HG03064 (cell line): Measurements from ENCODE around the gene GHDC.
"Not testable (repeated sequence)": the region's sequence is repeated elsewhere in the genome, so short reads cannot be mapped to it uniquely, and the experiment has no call there.

Source experiments
- ATAC-seq: cut with Tn5 transposase; IDR thresholded peaks from one replicate; pipeline ENCODE4 v1.9.1; 2021; ENCODE audit warnings: low read depth; ENCODE audit not compliant: unreplicated experiment

The GHDC gene

DNA sequence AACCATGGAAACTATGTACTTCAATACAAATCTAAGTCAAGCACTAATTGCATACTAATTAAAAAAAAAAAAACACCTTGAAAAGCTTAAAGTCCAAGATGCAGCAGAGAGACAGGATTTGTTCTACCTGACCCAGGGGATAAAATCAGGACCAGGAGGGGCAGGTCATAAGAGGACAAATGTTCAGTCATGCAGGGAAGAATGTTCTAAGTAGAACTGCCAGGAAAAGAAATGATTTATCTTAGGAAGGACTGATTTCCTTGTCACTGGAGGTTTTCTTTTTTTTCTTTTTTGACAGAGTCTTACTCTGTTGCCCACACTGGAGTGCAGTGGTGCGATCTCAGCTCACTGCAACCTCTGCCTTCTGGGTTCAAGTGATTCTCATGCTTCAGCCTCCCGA, 9.1 kb upstream of the GHDC start:
- ATAC-seq: no peak

DNA sequence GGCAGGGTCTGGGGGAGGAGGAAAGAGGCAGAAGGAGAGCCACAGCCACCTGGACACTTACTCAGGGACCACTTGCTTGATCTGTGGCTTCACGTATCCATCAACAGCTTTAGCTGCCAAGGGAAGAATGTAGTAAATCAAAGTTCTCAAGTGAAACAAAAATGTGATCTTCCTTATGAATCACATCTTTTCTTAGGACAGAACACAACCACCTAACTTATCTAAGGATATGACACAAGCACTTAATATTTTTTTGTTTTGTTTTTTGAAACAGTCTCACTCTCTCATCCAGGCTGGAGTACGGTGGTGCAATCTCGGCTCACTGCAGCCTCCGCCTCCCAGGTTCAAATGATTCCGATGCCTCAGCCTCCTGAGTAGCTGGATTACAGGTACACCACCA, 8.4 kb upstream of the GHDC start:
- no peak for ATAC-seq

DNA sequence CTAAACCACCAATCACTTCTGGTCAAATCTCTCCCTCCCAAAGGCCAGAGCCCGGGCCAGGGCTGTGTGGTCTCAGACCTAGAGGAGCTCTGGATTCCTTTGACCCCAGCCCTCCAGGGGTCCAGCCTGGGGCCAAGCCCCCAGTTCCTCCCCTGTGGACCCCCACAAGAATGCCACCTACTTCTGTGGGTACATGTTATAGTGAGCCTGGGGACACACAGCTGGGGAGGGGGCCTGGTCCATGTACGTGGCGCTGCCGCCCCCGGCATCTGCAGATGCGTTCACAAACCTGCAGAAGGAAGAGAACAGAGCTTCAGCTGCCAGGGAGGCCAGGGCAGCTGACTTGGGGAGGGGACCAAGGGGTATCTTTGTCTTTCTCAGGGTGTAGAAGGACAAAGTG, 7.9 kb upstream of the GHDC start:
- ATAC-seq: no peak

DNA sequence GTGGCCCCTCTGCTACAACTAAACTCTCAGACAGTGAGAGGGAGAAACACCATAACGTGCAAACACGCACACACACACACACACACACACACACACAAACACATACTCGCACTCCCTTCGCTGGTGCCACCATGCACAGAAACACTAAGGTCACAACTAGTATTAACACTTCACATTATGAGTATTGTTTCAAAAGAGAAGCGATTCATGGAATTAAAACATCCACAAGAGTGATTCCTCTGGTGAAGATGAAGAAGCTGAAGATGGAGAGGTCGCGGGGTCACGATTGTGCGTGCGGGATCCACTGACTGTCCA, 7.1 kb upstream of the GHDC start:
- ATAC-seq: no peak

DNA sequence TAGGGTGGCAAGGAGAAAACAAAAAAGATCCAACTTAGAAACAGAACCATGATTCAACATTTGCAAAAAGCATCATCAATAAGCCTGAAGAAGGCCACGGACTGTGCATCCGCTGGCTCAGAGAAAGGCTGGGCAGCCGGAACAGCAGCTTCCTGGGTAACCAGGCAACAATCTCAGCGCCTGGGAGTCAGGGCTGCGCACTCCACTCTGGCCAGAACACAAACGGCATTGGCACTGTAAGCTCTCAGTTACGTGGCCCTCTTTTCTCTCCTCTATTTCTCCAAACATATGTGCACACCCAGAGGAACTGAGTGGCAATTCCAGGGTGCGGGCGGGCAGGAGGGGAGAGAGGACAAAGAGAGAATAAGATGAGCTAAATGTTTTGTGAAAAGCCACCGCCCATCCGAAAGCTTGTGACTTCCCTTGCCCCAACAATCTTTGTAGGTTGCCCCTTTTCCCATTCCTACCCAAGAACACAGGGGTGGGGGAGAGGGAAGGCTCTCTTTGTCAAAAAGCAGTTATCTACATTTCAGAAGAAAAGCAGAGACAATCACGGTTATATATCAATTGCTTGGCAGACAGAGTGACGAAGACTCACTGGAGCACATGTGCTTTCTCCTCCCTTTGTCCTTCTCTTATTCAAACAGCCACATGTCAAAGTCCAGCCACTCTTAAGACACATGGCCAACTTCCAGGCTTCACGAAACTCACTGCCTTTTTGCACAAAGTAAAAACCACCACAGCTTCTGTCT, 6.6 kb upstream of the GHDC start:
- ATAC-seq: no peak

DNA sequence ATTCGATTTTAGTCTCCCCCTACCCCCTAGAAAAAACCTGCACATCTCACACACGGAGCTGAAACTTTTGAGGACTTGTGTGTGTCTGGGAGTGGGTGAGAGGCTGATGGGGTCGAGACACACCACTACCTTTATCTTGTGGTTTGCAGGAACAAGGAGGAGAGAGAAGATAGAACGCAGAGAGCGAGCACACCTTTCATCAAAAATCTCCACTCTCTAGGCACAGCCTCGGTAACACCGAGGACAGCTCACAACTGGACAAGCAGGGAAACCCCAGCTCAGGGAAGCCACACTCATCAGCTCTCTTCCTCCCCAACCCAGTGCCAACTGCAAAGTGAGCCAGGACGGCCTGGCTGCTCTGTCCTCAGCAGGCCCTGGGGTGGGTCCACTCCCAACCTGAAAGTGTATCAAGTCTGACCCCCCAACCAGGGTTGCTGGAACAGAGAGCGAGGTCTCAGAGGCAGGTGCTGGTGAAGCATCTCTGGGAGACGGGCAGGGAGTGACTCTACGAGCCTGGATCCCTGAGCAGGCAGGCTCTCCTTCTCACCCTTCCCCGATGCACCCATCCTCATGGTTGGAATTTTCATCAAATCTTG, 5.2 kb upstream of the GHDC start:
- ATAC-seq: no peak

DNA sequence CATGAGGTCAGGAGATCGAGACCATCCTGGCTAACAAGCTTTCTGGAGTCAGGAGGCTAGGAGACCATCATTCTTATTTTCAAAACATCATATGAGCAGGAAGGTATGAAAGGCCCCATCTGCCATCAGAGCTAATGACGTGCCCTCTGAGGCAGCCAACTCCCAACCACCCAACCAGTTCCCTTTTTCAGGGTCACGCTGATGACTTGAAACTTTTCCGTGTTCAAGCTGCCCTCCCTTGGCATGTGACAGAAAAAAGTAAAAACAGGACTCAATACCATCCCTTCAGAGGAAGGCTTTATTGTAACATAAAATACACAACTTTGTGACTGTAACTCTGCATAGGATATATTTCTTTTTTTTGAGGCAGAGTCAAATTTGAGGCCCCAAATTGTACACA, 4.6 kb upstream of the GHDC start:
- no peak for ATAC-seq

DNA sequence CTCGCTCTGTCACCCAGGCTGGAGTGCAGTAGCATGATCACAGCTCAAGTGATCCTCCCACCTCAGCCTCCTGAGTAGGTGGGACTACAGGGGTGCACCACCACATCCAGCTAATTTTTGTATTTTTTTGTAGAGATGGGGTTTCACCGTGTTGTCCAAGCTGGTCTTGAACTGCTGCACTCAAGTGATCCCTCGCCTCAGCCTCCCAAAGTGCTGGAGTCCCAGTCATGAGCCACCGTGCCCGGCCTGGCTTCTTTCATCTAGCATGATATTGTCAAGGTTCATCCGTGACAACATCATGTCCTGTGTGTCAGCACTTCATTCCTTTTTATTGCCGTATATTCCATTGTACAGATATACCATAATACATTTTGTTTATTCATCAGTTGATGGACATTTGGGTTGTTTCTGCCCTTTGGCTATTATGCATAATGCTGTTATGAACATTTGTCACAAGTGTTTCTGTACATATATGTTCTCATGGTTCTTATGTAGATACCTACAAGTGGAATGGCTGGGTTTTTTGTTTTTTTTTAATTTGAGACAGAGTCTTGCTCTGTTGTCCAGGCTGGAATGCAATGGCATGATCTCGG, 3.4 kb upstream of the GHDC start:
- no peak for ATAC-seq

DNA sequence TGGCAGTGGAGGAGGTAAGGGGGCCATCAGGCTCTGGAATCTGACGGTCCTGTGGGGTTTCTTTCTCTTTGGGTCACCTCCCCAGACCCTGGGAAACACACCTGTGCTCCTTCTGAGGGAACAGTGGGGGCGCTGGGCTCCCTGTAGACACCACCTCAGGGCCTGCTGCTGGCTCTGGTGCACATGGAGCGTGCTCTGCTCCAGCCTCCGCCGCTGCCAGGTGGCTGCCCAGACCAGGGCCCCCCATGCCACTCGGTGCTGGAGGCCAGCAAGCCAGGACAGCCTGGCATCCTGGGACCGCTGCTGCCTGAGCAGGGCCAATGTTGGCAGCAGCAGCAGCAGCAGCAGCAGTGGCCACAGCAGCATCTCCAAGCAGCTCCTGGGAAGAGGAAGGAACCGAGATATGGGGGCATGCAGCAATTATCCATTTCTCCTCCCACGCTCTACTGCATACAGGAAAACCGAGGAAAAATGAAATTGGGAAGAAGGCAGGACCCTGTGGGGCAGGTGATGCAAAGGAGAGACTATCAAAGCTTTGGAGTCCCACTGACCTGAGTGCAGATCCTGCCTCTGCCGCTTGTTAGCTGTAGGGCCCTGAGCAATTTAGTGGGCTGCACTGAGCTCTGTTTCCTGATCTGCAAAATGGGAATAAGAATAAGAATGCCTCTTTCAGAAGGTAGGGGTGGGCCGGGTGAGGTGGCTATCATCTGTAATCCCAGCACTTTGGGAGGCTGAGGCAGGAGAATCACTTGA, 902 bp downstream of the GHDC start:
- ATAC-seq: no peak

DNA sequence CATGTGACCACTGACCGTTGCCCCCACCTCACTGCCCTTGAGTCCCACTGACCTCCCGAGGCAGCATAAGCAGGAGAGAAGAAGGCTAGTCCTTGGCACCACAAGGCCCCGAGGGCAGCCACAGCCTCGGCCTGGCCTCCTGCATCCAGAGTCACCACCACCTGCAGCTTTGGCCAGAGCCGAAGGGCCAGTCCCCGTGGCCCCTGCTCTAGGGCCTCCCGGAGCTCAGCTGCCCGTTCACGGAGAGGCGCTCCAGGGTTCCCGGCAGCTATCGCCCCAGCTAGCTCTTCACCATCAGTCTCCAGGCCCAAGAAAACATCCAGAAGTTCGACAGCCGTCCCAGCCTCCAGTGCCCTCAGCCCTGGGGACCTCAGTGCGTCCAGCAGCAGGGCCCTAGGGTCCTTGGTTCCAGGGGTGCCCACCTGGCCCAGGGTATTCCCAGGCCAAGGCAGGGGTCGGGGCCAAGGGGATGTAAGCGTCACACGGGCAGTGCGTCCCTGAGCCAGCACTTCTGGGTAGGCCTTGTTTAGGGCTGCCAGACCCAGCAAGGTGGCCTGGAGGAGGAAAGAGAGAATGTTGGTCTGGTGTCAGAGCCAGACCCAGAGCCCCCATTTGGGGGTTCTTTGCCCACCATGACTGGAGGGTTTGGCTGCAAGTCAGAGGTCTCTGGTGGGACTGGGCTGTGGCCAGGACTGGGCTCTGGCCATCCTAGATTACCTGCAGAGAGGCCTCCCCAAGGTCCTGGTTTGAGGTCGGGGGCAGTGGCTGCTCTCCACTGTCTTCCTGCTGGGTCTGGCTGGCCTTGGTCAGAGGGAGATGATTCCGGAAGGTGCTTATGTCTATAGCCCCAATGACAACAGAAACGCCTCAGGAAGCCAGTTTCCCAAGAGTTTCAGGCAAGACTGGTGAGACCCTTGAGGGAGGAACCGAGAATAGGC, 1.8 kb downstream of the GHDC start:
- no peak for ATAC-seq

DNA sequence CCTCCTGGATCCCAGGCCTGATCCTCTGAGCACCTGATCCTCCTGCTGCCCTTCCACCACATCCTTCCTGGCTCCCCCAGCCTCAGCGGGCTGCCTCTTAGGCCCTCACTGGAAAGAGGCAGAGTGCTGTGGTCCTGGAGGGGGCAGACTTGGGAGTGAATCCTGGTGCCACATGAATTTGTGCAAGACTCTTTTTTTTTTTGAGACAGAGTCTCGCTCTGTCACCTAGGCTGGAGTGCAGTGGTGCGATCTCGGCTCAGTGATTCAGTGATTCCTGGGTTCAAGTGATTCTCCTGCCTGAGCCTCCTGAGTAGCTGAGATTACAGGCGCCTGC, 3.1 kb downstream of the GHDC start:
- ATAC-seq: no peak

DNA sequence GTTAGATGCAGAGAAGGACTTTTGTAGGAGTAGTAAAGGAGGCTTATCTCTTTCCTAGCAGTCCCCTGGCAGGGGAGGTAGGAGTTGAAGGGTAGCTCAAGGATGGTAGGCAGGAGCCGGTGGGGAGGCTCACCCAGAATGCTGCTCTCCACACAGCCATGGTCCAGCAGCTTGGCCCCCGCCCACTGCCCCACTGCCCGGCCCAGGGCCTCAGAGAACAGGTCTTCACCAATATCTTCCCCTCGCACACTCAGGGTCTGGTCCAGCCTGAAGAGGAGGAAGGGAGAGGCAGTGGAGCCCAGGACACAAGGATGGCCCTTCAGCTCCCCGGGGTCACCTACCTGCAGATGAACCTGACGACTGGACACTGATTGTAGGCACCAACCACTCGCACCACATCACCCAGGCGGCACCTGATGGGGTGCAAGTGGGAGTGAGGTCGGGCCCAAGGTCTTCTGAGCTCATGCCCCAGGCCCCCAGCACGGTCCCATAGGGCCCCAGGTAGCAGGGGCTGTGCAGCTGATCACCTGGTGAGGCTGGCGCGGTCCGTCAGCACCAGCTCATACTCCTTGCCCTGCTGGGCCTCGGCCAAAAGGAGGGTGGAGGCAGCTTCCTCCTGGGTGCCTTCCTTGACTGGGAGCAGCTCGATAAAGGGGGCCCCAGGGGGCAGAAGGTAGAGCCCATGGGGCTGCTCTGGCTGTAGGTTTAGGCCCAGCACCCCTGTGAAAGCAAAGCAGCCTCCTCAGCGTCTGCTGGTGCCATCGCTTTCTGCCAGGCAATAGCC, 3.6 kb downstream of the GHDC start:
- no peak for ATAC-seq

DNA sequence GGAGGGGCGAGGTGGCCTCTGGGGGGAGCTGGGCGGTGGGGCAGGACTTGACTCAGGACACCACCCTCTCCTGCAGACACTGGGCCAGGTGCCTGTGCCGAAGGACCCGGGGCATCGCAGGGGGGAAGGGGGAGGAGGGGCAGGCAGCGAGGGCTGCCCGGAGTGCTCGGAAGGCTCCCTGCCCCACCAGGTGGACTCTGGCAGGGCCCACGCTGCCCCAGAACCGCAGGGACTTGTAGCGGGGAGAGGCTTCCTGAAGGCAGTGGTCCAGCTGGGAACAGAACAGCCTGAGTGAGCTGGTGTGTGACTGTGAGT, 4.7 kb downstream of the GHDC start:
- ATAC-seq: no peak

DNA sequence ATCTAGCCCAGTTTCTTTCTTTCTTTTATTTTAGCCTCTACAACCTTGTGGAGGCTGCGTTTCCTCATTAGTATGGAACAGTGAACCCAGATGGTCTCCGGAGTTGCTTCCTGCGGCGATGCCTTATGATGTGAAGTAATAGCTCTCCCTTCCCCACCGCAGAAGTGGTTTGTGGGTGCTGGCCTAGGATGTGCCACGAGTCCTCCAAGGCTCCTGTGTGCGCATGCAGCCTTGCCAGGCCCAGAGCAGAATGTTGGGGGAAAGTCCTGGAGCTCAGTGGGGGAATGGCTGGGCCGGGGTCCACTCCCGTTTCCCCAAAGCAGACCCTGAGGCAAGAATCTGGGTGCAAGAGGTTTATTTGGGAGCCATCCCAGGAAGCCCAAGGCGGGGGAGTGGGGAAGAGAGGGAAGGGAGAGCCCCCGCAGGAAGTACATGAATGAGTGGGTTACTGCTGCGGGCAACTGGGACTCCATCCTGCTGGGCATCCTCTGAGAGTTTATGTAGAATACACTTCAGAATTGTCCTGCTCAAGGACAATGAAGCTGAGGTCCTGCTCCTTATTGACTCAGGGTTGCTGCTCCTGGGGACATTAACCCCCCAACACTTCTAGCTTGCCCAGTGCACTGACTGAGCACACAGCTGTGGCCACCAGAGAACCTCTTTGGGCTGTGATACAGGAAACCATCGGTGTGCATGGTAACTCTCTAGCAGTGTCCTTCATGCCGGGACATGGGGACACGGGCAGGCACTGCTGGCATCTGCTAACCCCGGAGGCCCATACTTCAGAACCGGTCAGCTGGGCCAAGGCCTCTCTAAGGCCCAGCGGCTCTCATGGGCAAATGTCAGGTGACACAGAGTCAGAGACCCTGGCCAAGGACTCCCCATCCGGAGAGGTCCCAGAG, 5.3 kb downstream of the GHDC start:
- no peak for ATAC-seq

DNA sequence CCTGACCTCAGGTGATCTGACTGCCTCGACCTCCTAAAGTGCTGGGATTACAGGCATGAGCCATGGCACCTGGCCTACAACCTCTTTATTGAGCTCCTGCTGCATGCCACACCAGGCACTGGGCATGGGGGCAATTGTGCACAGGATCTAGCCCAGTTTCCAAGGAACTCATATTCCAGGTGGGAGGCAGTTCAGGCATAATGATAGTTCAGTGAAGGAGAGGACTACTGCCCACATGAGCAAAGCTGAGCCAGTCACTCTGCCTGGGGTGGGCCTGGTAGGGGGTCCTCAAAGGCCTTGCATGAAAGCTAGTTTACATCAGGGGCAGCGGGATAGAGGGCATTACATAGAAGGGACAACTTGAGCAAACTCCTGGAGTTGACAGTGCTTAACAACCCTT, 6.5 kb downstream of the GHDC start:
- no peak for ATAC-seq

DNA sequence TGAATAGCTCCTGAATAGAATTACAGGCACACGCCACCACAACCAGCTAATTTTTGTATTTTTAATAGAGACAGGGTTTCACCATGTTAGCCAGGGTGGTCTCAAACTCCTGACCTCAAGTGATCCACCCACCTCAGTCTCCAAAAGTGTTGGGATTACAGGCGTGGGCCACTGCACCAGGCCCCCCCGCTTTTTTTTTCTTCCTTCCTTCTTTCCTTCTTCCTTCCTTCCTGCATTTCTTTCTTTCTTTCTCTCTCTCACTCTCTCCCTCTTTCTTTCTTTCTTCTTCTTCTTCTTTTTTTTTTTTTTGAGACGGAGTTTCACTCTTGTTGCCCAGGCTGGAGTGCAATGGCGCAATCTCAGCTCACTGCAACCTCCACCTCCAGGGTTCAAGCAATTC, 8.1 kb downstream of the GHDC start:
- ATAC-seq: not testable (repeated sequence)

DNA sequence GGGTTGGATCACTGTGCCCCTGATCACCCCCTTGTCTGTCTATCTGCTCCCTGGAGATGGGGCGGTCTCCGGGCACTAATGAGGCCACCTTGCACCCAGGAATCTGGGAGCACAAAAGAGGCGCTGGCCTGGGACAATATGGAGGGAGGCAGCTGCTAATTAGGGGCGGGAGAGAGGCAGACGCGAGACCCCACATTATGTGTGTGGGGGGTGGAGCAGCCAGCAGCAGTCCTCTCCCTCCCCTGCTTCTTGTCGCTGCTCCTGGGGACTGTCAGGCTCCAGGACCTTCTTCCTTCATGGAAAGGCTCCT, 8.7 kb downstream of the GHDC start:
- ATAC-seq: no peak

DNA sequence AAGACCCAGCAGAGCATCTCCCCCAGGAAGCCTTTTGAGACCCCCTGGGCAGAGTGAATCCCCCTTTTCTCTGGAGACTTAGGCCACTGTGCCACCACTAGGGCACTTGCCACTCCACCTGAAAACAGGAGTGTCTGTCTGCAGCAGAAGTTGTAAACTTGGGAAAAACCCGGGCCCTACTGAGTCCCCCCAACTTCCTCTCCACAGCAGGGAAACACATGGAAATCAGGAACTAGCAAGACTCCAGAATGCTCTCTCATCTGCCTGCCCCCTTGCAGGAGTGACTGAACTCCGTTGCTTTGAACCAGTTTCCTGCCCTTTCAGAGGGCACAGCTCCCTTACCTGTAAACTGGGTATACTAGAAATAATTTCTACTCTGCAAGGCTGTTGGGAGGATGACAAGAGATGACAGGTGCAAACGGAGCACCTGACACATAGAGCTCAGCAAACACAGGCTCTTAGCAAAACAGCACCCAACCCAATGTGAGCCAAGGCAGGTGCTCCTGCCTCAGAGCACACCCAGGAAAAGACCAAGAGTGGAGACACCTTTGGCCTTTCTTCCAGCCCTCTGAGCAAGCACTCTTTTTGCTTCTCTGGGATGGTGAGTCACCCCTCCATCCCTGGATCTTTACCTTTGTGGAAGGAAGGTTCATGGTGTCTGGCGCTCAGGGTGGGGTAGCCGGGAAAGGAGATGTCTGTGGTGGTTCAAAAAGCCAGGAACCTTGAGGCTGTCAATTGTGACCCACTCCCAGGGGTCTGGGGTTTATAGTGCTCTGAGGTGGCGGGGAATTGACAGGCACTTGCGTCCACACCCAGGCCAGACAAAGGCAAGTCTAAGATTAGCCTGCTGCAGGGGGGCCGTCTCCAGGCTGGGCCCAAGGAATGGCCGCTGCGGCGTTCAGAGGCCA, 9.3 kb downstream of the GHDC start, which contains the start of gene HCRT:
TSS of gene HCRT (minus strand) at position 740 of the 908 bp plus-strand sequence. CDS start at position 653, 87 bp downstream.
- no peak for ATAC-seq
